ENCODE data around the gene CROCC2. TPM values are rescaled to one million over a fixed set of nuclear protein-coding genes. Genes with fewer than 3 reads are reported as not detected.
A peak's percentile ranks its signal among the peaks of the same experiment; 100 is the strongest.

CROCC2 gene
- total and polyA plus RNA-seq, 2 of the 13 experiments (the other 11 are each of a cell fraction or from before 2014, with no cell fraction given), result not detected

DNA sequence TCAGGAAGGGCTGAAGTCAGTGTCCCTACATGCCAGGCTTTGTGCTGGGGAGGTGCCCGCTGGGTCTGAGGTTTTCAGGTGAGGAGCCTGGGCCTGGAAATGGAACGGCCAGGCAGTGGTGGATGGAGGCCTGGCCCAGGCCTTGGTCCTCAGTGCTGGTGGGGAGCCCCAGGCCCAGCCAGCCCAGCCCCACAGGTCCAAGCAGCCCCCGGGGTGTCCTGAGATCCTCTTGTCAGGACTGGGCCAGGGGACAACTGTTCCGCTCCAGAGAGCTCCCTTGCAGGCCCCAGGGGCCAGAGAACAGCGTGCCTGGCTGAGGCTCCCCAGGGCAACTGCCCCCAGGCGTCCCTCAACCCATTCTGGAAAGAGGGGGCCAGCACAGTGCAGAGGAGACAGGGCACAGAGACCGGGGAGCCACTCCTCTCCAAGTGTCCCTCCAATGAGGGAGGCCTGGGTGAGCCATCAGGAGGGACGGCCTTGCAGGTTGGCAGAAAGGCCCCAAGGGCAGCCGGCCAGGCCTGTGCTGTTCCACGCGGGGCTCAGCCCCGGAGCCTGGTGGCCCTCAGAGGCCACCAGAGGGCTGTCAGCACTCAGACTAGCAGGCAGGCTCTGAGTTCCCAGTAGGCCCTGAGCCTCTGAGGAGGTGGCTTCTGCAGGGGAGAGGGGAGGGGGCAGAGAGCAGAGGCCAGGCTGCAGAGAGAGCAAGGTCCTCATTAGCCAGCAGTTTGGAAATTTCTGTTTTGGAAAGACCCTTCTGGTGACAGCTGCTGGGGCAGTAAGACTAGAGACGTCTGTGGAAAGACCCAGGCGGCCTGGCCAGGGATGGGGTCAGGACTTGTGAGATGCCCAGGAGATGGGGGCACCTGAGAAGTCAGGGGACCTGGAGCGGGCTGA, 62.8 kb downstream of the CROCC2 start (continued):
- TF ChIP-seq KMT2B (CRISPR knock-in tag; IDR thresholded peaks at IDR 0.05) (no peak), ZNF775 (CRISPR knock-in tag; IDR thresholded peaks at IDR 0.05; ENCODE audit: borderline replicate concordance) (no peak), ZNF33B (CRISPR knock-in tag; IDR thresholded peaks at IDR 0.05) (0 out of 2 replicates have a peak, but pooled peaks have one; percentile 74), ZNF547 (CRISPR knock-in tag; IDR thresholded peaks at IDR 0.05) (peak; percentile 50; the same call in 1 of the 2 replicates), POLR2G (IDR thresholded peaks at IDR 0.05; ENCODE audit: low read depth, low read length) (peak; percentile 43; the same call in 1 of the 2 replicates), KDM5A (IDR thresholded peaks at IDR 0.05; ENCODE audit: borderline replicate concordance, low read length) (no peak), ZNF773 (CRISPR knock-in tag; IDR thresholded peaks at IDR 0.05; ENCODE audit: borderline replicate concordance) (no peak), POLR2A (IDR thresholded peaks at IDR 0.05; ENCODE audit: insufficient read depth in 1 of 2, low read depth in 2 of 2, low read length in 2 of 2) (no peak), ZNF550 (CRISPR knock-in tag; IDR thresholded peaks at IDR 0.05; ENCODE audit: borderline replicate concordance) (no peak), ZNF616 (CRISPR knock-in tag; IDR thresholded peaks at IDR 0.05; ENCODE audit: low read depth) (0 out of 2 replicates have a peak, but pooled peaks have one; percentile 10), ZNF432 (CRISPR knock-in tag; IDR thresholded peaks at IDR 0.05; ENCODE audit: borderline replicate concordance) (no peak), NFE2 (CRISPR knock-in tag; IDR thresholded peaks at IDR 0.05) (no peak), HMGA1 (CRISPR knock-in tag; conservative IDR thresholded peaks at IDR 0.05) (no peak), RBM39 (IDR thresholded peaks at IDR 0.05; ENCODE audit: low read depth, low read length, poor library complexity, severe bottlenecking) (no peak), KAT7 (CRISPR knock-in tag; IDR thresholded peaks at IDR 0.05; ENCODE audit: borderline replicate concordance) (no peak), ZFY (CRISPR knock-in tag; IDR thresholded peaks at IDR 0.05) (peak; percentile 95)
- TF ChIP-seq, protein P1, sequence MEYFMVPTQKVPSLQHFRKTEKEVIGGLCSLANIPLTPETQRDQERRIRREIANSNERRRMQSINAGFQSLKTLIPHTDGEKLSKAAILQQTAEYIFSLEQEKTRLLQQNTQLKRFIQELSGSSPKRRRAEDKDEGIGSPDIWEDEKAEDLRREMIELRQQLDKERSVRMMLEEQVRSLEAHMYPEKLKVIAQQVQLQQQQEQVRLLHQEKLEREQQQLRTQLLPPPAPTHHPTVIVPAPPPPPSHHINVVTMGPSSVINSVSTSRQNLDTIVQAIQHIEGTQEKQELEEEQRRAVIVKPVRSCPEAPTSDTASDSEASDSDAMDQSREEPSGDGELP (IDR thresholded peaks at IDR 0.05; ENCODE audit: borderline replicate concordance, low read depth), result no peak
- TF ChIP-seq, protein P2, sequence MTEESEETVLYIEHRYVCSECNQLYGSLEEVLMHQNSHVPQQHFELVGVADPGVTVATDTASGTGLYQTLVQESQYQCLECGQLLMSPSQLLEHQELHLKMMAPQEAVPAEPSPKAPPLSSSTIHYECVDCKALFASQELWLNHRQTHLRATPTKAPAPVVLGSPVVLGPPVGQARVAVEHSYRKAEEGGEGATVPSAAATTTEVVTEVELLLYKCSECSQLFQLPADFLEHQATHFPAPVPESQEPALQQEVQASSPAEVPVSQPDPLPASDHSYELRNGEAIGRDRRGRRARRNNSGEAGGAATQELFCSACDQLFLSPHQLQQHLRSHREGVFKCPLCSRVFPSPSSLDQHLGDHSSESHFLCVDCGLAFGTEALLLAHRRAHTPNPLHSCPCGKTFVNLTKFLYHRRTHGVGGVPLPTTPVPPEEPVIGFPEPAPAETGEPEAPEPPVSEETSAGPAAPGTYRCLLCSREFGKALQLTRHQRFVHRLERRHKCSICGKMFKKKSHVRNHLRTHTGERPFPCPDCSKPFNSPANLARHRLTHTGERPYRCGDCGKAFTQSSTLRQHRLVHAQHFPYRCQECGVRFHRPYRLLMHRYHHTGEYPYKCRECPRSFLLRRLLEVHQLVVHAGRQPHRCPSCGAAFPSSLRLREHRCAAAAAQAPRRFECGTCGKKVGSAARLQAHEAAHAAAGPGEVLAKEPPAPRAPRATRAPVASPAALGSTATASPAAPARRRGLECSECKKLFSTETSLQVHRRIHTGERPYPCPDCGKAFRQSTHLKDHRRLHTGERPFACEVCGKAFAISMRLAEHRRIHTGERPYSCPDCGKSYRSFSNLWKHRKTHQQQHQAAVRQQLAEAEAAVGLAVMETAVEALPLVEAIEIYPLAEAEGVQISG (CRISPR knock-in tag; IDR thresholded peaks at IDR 0.05), result 0 out of 2 replicates have a peak, but pooled peaks have one; percentile 19
- TF ChIP-seq, protein P3, sequence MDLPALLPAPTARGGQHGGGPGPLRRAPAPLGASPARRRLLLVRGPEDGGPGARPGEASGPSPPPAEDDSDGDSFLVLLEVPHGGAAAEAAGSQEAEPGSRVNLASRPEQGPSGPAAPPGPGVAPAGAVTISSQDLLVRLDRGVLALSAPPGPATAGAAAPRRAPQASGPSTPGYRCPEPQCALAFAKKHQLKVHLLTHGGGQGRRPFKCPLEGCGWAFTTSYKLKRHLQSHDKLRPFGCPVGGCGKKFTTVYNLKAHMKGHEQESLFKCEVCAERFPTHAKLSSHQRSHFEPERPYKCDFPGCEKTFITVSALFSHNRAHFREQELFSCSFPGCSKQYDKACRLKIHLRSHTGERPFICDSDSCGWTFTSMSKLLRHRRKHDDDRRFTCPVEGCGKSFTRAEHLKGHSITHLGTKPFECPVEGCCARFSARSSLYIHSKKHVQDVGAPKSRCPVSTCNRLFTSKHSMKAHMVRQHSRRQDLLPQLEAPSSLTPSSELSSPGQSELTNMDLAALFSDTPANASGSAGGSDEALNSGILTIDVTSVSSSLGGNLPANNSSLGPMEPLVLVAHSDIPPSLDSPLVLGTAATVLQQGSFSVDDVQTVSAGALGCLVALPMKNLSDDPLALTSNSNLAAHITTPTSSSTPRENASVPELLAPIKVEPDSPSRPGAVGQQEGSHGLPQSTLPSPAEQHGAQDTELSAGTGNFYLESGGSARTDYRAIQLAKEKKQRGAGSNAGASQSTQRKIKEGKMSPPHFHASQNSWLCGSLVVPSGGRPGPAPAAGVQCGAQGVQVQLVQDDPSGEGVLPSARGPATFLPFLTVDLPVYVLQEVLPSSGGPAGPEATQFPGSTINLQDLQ (CRISPR knock-in tag; IDR thresholded peaks at IDR 0.05), result no peak
- TF ChIP-seq, protein P4, sequence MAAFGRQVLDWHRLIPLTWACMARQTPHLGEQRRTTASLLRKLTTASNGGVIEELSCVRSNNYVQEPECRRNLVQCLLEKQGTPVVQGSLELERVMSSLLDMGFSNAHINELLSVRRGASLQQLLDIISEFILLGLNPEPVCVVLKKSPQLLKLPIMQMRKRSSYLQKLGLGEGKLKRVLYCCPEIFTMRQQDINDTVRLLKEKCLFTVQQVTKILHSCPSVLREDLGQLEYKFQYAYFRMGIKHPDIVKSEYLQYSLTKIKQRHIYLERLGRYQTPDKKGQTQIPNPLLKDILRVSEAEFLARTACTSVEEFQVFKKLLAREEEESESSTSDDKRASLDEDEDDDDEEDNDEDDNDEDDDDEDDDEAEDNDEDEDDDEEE (CRISPR knock-in tag; IDR thresholded peaks at IDR 0.05), result no peak

Data from HepG2 (cell line).